Activated CD4-positive, alpha-beta T cell treated with anti-CD3 and anti-CD28 coated beads for 24 hours (primary cell): ENCODE measurements around the gene MAN1A1.

Experiments
- DNase-seq, 2 donors: peaks; one replicate each; pipeline ENCODE4 v3.0.0-alpha.2; 2020; ENCODE audit warnings: low read depth in 2 of 2

MAN1A1 gene

DNA sequence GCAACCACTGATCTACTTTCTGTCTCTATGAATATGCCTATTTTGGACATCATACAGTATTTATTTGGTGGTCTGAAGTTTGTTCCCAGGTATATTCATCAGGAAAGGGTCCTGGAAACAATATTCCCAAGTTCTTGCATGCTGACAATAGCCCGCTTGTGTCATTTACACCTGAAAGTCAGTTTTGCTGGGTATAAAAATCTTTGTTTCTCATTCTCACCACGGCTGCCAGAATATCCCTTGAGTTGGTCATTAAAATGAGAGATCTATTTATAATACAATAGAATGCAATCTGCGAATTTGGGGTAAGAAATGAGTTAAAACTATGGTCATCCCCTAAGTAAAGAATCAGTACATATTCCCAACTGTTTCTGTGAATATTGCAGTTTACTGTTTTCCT is 79.0 kb downstream of the MAN1A1 start:
- no peak for DNase-seq

GRCh38 chr6:119269266-119270103 is 80.1 kb downstream of the MAN1A1 start:
- no peak for DNase-seq

GRCh38 chr6:119267126-119267905 is 82.2 kb downstream of the MAN1A1 start:
- no peak for DNase-seq

DNA sequence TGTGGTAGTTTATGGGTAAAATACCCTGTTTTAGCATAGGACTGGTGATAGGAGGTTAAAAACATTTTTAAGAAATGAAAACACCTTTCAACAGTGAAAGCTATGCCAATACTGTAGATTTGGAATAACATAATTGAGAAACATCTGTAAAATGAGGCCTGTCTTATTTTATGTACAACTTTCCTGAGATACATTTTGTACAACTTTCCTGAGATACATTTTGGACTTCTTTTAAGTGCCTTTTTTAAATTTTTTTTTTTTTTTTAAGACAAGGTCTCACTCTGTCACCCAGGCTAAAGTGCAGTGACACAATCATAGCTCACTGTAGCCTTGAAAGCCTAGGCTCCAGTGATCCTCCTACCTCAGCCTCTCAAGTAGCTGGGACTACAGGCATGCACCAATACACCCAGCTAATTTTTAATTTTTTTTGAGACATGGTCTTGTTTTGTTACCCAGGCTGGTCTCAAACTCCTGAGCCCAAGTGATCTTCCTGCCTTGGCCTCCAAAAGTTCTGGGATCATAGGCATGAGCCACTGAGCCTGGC is 84.6 kb downstream of the MAN1A1 start:
- no peak for DNase-seq

DNA sequence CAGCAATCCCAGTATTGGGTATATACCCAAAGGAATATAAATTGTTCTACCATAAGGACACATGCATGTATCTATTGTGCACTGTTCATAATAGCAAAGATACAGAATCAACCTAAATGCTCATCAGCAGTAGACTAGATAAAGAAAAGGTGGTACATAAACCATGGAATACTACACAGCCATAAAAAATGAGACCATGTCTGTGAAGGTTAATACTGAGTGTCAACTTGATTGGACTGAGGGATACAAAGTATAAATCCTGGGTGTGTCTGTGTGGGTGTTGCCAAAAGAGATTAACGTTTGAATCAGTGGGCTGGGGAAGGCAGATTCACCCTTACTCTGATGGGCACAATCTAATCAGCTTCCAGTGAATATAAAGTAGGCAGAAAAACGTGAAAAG is 86.9 kb downstream of the MAN1A1 start:
- DNase-seq: no peak

DNA sequence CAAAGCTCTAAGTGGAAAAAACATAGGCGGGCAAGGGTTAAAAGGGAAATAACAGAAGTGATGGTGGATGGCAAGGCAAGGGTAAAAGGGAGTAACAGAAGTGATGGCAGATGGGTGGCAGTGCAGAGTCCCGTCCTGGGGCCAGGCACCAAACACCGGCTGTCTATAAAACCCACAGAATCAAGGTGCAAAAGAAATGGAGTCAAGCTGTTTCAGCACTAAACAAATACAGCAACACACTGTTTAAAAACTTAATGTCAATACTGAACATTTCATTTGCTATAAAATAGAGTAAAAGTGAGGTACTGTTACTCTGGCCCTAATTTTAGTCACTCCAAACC is 87.6 kb downstream of the MAN1A1 start:
- no peak for DNase-seq

DNA sequence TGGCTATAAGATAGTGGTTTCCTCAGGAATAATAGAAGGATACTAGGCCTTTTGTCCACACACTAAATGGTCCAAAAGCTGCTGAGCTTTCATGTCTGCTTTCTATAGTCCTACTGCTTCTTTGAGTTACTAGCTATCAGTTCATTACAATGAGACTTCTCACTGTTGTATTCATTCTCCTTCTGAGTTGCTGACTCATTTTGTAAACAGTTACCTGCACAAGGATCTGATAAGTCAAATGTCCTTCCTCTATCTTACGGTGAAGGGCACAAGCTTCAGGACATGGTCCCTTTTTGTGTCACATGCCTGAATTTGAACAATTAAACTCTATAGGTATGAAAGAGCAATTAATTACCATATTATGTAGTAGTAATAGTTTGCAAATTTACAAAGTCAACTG is 90.5 kb downstream of the MAN1A1 start:
- no peak for DNase-seq

DNA sequence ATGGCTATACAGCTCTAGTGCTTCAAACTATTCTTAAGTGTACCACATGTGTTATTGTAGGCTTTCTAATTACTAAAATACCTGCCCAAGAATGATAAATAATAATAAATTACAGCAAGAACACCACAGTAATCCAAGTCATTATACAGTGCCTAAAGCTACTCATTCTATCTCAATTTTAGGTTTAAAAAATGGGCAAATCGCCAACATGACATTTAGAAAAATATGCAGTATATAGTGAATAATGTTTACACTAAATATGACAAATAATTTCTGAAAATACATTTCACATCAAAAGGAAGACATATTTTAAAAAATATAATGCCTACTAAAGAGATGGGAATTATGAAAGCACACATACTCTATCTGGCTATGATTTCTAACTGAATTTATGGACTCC is 91.8 kb downstream of the MAN1A1 start:
- DNase-seq: no peak

DNA sequence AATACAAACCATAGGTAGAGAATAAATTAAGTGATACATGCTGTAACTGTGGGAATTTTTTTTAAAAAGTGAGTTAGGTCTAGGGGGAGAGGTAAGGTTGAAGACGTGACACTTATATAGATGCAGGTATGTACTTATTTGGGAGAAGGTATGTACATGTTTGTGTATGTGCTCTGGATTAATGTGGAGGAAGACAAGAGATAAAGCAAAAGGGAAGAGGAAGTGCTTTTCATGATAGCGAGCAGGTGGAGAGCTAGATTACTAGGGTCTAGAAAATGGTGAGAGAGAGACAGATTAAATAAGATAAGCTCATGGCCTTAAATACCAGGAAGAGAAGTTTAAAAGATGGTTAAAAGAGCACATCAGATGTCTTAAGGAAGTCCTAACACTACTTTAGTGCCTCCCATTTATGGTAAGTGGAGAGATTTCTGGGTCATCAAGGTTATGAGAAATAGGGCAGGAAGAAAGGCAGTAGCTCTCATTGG is 92.5 kb downstream of the MAN1A1 start:
- DNase-seq: no peak

- DNase-seq: no peak
Observed at GRCh38 chr6:119256392-119256791, 93.2 kb downstream of the MAN1A1 start.

- DNase-seq: no peak
Observed at GRCh38 chr6:119255492-119255891, 94.1 kb downstream of the MAN1A1 start.

DNA sequence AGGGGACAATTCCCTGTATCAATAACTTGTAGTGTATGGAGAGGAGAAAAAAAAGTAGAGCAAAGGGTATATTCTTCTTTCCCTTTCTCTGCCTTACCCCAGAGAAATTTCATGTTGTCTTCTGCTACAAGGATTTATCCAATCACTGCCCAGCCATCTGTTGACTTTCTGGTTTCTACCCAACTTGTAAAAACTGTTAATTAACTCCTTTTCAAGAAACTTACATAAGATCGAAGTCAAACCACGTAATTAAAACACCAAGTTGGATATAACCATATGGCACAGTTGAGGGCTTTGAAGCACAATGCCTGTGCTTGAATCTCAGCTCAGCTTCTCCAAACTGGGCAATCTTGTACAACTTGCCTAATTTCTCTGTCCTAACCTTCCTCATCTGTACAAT is 99.5 kb downstream of the MAN1A1 start:
- no peak for DNase-seq

- DNase-seq: no peak
Observed at GRCh38 chr6:119249319-119249718, 100.2 kb downstream of the MAN1A1 start.

DNA sequence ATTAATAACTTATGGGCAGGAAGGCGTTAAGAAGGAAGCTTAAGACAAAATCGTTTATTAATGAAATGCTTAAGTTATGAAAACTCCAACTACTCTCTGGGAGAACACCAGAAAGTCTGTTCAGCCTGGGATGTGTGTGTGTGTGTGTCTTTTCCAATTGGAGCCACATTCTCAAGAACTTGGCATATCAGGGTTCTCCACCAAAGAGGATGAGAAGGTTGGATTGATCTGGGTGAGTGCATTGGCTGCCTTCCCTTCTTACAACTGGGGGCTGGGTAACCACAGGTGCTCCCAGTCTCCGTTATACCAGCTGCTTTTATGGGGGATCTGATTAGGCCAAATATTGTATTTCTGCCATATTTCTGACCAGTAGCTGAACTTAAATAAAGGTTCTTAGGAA is 102.1 kb downstream of the MAN1A1 start:
- no peak for DNase-seq

GRCh38 chr6:119243657-119244056 is 105.9 kb downstream of the MAN1A1 start:
- DNase-seq: no peak

GRCh38 chr6:119243037-119243436 is 106.5 kb downstream of the MAN1A1 start:
- no peak for DNase-seq

GRCh38 chr6:119241540-119242309 is 107.8 kb downstream of the MAN1A1 start:
- no peak for DNase-seq

DNA sequence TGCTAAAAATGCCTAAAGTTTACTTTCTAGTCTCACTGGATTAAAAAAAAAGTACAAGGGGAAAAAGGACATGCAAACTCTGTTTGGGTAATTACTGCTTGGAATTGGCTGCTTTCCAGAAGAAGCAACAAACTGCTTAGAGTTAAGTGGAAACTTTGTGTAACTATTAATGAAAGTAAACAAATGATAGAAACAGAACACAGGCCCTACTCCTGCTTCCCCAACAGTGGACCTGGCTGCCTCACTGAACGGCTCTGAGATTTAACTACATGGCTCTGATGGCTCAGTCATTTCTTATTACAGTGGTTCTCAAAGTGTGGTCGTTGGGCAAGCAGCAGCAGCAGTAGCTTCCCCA is 108.5 kb downstream of the MAN1A1 start:
- DNase-seq: no peak

- DNase-seq: no peak
Observed at GRCh38 chr6:119240257-119241110, 109.1 kb downstream of the MAN1A1 start.

GRCh38 chr6:119237177-119237715 is 112.3 kb downstream of the MAN1A1 start:
- no peak for DNase-seq

DNA sequence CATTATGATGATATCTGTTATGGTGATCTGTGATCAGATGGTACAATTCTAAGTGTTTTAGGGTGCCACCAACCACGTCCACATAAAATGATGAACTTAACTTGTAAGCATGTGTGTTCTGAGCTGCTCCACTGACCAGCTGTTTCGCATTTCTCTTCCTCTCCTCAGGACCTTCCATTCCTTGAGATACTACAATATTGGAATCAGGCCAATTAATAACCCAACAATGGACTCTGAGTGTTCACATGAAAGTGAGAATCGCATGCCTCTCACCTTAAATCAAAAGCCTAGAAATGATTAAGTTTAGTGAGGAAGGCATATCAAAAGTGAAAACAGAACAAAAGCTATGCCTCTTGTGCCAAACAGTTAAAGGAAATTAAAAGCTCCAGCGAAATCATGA is 114.6 kb downstream of the MAN1A1 start:
- no peak for DNase-seq
